Right kidney (tissue), 9 donors: ENCODE results near the gene AFF2.

ENCODE experiments used
- DNase-seq: peaks from one replicate; pipeline ENCODE4 v3.0.0-alpha.2; 2016
- long read RNA-seq, 8 donors: transcript quantifications; one replicate each; lab custom pipeline, GENCODE V29; 2026

Gene AFF2
- long read RNA-seq, donor 1: 0 reads
- long read RNA-seq, donor 2: 0 reads
- long read RNA-seq, donor 3: 0 reads
- long read RNA-seq, donor 4: 0 reads
- long read RNA-seq, donor 5: 0 reads
- long read RNA-seq, donor 6: 0 reads
- long read RNA-seq, donor 7: 0 reads
- long read RNA-seq, donor 8: 0 reads

DNA sequence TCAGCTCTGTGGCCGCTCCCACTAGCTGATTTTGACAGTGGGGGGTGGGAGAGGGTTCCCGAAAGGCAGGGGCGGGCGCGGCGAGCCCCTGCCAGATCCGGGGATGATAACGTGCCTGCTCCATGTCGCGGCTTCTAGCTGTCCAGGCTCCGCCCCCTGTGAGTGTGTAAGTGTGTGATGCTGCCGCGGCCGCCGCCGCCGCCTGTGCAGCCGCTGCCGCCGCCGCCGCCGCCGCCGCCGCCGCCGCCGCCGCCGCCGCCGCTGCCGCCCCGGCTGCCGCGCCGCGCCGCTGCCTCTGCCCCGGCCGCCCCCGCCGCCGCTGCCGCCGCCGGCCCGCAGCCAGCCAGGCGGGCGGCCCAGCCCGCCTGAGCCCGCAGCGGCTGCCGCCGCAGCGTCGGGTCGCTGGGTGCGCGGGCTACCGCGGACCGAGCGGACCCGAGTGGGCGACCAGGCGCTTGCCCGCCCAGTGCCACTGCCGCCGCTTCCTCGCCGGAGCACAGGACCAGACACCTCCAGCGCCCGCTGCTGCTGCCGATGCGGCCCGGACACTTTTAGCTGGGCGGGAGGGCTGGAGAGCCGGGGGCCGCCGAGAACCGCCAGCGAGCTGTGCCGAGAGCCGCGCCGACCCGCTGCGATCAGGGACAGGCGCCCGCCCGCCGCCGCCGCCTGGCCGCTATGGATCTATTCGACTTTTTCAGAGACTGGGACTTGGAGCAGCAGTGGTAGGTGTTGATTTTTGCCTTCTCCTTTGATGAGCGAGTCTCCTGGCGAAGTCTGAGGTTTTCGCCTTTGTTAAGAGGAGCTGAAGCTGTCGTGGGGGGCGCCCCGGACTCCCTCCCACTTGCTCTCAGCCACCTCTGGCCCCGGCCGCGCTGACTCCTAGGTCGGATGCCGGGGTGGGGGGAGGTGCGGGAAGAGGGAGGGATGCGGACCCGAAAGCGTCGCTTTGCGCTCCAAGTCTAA, at the start of gene AFF2:
AFF2 (plus strand) TSS at position 195 of the 963 bp plus-strand sequence; CDS start at position 676, 481 bp downstream.
- peak; percentile 76 for DNase-seq

DNA sequence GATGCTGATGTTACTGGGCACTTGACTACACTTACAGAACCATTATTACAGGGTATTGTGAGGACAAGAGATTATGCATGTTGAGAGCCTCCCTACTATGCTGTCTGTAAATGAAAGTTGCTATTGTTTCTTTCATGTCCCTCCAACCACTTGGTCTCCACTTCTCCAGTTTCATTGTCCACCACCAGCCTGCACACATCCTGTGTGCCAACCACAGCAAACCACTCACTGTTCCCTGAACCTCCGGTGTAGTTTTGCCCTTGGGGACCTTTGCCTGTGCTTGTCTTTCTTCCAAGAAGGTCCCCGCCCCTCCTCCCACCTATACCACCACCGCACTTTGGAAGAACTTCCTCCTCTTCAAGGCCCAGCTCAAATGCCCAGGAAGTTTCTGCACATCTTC, 43.1 kb upstream of the AFF2 start:
- DNase-seq: no peak

DNA sequence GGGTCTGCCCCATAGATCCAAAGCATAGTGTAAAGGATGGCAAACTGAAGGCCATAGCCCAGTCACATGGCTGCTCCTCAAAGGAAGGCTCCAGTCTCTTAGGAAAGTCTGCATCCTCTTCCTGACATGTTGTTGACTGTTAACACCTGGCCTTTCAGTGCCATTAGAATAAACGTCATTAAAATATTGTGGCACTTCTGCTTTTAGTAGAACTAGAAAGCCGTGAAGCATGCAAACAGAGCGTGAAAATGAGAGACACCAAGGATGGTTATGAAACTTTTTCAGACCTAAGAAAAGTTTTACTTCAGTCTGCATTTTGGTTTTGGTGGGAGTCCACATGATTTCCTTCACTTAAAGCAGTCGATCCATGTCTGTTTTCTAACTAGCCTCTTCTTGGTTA, 41.1 kb upstream of the AFF2 start:
- no peak for DNase-seq

DNA sequence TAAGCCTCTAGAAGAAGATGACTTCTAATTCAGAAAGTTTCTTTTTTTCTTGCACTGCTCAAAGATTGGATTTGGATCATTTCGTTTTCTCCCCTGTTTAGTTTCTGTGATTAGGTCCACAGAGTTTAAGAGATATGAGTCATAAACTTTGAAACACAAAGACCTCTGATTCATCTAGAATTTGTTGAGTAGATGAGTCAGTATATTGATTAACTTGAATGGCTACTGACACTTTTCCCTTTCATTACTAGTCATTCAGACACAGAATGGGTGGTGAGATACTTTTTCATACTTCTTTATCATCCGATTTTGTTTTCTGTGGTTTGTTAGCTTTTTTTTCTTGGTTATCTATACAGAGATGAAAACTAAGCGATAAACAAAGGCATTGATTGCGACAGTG, 34.1 kb upstream of the AFF2 start:
- no peak for DNase-seq

DNA sequence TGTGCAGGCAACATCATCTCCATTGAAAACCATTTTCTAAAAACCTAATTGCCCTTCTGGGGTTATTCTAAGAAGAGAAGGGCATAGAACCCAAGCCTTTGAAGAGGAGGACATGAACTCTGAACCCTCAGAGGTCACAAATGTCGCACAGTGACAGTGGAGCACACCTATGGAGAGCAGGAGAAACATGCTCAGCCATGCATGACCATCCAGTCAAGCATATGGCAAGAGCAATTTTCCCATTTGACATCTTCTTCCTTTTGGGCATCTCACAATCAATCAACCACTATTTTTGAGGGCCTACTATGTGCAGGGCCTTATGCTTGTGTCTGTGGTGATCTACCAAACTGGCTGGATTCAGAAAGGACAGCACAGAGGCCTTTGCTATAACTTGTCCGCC, 30.1 kb upstream of the AFF2 start:
- no peak for DNase-seq

DNA sequence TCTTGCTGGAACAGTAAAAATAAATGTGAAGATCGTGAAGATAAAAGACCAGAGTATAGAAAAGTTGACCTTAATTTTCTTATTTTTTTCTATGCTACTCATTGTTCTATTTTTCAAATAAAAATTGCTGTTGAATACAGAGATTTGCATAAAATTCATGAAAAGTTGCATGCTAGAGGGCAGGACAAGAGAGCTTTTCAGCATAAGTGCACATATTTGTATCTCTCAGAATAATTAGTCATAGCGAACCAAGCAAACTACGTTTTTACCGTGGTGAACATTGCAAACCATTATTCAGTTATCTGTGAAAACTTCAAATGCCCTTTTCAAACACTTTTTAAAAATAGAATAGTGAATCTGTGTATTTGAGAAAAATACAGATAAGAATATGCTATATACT, 26.4 kb upstream of the AFF2 start:
- no peak for DNase-seq

DNA sequence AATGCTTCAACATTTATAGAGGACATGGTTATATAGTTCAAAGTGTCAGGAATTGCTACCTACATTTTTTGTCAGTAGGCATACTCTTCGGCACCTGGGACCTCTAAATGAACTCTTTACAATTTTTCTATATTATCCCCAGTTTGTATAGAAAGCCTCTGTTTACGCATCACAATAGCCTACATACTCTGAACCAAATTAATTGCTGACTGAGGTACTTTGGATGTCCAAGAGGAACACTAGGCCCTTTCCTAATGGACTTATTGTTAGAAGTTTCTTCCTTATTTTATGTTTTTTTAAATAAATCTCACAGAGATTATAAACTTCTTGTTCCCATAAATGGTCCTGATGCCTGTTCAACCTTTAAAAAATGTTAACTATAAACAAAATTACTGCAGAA, 8.4 kb upstream of the AFF2 start:
- no peak for DNase-seq

DNA sequence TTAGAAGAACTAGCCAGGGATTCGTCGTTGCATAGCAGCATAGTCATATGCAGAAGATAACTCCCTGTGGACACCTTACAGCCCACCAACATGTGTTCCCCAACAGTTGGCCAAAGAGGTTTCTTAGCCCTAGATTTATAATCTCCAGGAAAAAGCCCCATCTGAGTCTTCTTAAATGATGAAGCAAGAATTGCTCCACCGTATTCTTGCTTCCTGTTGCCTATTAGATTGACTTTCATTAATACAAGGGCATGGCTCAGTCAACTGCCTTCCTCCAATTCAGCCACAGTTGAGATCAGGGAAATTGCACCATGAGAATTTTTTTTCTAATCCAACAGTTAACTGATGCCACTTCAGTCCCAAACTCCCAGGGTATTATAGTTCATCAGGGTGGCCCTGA, 5.2 kb upstream of the AFF2 start:
- no peak for DNase-seq

DNA sequence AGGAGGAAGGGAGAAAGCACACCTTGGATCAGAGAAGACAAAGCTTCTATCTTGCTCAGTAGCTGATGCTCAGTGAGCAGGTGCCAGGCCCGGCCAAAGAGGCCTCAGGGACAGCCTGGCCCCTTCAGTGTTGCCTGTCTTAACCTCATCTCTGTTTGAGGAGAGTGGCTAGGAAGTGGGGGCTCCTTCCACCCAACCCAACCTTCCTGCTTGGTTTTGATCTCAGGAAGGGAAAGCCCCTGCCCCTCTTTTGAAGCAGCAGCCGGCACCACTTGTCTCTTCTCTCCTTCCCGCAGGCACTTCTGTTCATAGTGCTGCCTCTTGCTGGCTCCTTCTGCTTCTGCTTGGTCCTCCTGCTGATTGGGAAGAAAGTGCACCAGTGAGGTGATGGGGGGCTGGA, 2.4 kb upstream of the AFF2 start:
- DNase-seq: no peak

DNA sequence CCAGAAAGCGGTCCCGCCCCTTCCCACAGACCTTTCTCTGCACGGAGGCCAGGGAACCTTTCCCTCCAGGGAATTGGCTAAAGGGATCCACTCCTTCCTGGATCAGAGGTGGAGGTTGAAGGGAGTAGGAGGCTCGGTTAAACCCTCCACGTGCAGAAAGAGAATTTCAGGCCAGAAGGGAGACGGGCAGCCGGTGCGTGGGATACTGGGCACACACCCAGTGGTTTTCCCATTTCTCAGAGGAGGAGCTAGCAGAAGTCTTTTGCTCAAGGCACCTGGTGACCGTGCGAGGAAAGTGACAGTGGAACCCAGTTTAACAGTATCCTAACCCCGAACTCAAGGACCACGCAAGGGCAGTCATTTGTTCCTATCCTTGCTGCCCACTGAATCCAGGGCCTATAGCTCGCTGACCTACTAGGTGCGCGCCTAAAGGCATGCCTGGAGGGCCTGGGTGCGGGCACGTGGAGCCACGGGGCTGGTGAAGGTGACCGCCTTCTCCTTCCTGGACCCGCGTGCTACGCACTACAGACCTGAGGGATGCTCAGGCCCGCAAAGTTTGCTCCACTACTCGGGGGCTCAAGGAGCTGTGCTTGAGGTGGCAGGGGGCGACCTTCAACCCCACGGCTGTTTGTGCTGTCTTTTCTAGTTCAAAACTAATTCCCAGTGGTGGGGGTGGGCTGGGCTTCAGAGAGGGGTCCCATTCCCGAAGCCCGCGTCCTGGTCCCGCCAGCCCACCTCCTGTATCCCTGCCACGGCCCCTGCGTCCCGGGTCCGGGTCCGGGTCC, 587 bp upstream of the AFF2 start:
- peak; percentile 11 for DNase-seq

DNA sequence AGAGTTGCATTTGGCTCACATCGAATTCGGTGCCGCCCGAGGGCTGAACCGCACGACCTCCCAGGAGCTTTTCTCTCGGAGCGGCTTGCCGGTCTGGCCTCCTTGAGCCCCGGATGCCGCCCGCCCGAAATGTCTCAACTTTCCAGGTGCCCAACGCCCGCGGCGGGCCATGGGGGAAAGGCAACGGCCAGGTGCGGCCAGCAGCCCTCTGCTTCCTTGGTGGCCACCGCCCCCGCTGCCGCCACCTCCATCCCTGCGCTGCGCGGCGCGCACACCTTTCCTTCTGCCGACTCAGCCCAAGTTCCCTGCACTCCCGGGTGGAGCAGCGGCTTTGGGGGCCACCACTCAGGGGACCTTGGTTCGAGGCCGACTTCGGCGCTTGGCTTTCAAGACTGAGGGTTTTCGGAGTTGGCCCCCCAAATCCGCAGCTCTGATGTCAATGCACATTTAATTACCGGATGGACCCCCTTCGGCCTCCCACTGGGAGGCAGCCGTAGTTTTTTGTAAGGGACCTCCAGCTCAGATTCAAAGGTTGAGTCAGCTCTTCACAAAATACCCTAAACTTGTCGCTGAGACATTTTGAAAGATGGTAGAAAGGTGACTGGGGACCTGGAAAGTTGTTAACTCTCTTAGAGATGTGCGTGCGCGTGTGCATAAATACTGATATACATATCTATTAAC, 1.1 kb downstream of the AFF2 start:
- DNase-seq: no peak

DNA sequence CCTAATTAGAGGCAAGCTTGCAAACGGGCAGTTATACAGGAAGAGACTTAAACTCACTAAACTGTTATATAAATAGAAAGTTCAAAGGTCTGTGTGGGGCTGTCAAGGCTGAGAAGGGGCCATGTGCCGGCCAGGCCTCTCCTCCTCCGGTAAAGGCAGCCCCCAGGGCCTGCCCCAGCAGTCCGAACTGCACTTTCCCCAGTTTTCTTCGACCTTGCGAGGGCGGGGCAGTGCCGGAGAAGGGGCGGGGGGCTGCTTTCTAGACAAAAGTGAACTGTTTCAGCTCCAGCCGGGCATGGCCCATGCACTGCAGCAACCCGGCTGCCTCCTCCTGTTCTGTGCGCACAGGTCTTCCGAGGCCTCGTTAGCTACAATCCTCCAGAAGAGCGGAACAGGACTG, 4.1 kb downstream of the AFF2 start:
- DNase-seq: peak; percentile 23

DNA sequence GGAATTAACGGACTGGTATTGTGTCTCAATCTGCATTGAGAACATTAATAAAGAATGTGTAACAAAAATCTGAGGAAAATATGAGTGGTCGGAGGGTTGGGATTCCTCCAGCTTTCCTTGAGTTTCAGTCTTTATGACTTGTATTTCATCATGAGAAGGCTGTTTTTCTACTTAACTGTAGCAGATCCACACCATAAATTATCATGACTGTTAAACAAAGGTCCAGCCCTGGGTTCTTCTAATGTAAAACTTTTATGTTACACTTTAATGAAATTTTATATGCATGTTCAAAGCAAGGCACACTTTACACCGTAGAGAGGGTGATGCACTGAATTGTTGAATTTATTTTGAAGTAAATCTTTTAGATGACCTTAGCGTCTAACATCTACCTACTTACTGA, 7.0 kb downstream of the AFF2 start:
- DNase-seq: no peak

DNA sequence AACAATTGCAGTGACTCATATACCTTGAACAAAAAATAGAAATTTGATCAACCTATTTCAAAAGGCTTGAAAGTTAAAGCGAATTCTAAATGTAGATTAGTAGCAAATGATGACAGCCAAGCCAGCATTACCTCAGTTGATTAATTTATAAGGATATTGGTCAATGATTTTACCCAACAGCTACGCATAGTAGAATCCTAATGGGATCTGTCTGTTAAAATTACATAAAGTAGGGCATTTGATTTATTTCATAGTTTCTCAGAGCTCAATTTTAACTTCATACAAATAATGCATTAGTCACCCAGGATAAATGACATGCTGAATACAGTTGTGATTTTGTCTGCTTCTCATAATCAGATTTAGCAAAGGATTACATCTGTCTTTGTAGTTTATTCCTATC, 12.0 kb downstream of the AFF2 start:
- no peak for DNase-seq

DNA sequence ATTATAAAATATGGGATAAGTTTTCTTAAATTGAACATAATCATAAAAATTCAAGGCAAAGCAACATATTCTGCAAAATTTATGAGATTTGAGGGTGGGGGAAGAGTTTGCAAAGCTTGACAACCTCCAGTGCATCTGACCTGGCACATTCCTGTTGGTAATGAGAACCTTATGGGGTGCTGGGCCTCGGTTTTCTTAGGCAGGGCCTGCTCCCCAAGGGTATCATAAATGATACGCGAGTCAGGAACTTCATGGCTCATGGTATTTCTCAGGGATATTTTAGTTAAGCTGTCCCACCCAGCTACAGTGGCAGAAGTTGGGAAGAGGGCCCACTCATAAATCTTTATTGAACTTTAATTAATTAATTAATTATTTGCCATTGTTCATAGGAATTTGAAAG, 13.2 kb downstream of the AFF2 start:
- DNase-seq: no peak

DNA sequence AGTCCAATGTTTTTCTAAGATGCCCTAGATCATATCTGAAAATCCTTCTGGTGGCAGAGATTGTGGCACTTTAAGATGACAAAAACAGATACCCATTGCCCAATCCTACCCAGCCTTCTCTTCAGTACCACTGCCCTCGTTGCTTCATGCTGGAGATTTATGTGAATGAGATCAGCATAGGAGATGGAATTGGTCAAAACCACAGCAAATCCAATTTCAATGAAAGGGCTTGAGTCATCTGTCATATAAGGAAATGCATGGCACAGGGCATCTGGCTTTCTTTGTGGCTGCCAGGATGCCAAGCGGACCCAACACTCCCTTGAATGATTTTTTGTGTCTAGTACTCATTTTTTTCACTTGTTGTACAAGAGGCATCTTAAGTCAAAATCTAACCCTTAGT, 16.8 kb downstream of the AFF2 start:
- DNase-seq: no peak

DNA sequence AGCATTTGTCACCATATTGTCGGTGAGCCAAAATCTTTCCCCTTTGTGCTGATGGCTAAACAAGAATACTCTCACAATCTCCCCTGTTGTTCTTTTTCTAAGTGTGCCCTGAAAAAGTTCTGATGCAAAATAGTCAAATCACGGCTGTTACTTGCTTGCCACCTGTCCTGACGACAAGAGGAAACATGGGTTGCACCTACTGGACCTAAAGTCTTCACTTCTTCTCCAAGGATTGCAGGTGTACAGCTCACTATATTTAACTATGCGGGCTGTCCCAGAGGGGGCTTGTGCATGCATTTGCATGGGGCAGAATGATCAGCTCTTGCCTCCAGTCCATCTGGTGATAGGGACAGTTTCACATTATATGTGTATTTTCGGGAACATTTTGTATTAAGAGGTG, 21.6 kb downstream of the AFF2 start:
- DNase-seq: no peak

DNA sequence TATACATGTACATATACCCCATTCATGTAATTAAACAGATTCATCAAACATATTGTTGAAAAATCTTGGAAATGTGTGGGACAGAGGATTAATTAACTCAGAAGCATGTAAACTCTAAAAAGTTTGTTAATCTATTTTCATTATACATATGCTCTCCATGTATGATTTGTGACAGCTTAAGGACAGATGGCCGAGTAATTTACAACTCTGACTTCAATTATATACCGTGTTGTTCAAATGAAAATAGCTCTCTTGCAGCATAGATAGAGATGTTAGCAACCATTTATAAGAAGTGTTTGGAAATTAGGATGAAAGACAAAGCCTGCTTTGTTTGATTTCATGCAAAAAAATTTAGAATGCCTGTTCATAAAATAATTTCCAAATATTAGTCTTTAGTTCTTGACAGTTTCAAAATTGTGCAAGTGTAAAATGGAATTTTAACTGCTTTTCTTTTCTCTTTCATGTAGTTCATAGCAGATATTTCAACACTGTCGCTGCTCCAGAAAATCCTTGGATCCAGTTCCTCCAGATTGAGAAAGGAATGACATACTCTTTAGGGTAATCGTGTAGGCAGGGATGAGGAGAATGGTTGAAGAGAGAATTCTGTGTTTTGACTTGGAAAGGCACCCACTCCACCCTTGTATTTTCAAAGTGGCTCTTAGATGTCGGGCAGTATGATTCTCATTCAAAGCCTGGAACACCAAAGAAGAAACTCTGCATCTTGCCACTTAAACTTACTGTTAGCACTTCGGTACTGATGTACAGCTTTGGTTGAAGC, 23.1 kb downstream of the AFF2 start:
- no peak for DNase-seq

DNA sequence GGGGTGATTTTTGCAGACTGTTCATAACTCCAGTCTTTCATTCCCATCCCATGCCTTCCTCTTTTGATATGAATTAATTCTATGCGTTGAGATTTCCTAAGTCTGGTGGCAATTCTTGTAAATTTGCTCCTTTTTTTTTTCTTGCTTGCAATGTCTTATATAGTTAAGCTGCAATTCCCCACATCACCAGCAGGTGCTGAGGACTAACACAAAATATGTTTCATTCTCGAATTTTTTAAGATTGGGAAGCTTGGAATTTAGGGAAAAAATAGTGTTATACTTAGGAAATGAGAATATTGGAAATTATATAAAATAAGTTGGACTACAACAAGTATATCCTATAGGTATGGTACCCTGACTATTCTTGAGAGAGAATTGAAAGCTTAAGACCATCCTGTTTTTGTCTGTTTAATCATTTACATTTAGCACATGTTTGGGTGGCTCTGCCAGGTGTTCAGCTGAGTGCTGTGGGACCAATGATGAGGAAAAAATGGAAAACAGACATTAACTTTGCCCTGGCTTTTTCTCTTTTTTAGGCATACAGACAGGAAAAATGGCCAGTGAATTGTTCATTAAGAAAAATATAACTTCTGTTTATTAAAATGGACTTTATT, 30.2 kb downstream of the AFF2 start:
- DNase-seq: no peak

DNA sequence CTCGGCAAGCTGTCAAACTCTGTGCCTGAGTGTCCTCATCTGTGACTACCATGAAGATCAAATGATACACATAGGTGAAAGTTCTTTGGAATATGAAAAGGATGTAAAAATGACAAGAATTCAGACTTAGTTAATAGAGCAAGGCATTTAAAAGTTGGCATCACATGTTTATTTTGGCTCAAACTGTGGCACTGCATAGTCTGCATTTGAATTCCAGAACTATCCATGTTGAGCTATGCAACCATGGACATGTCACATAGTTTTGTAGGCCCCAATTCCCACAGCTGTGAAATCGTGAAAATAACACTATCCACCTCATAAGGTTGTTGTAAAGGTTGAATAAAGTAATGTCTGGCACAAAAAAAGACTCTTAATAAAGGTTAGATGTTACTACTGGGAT, 33.9 kb downstream of the AFF2 start:
- no peak for DNase-seq

DNA sequence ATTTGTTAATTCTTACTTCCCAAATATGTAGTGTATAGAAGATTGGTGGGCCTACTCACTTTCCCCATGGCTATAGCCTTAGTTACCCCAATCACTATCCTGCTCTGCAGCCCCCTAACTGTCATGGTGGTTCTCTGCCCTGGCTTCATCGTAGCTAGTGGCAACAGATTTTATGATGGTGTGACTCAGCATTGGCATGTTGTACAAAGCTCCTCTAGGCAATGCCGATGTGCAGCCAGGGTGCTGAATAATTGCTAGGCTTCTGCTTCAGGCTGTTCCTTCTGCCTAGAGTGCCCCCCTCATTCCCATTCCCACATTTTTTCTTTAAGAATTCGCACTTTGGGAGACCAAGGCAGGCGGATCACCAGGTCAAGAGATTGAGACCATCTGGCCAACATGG, 35.2 kb downstream of the AFF2 start:
- no peak for DNase-seq
